HG03565 (cell line): Measurements from ENCODE around the gene RAP2C.
"Not testable (repeated sequence)": the region's sequence is repeated elsewhere in the genome, so short reads cannot be mapped to it uniquely, and the experiment has no call there.

Source experiments
- ATAC-seq: cut with Tn5 transposase; IDR thresholded peaks from one replicate; pipeline ENCODE4 v1.9.1; 2021; ENCODE audit warnings: mild to moderate bottlenecking, moderate library complexity; ENCODE audit not compliant: unreplicated experiment

The RAP2C gene

GRCh38 chrX:132200976-132201375, 18.3 kb downstream of the RAP2C start:
- ATAC-seq = no peak

- no peak for ATAC-seq
Observed at GRCh38 chrX:132199941-132200340, 19.3 kb downstream of the RAP2C start.

DNA sequence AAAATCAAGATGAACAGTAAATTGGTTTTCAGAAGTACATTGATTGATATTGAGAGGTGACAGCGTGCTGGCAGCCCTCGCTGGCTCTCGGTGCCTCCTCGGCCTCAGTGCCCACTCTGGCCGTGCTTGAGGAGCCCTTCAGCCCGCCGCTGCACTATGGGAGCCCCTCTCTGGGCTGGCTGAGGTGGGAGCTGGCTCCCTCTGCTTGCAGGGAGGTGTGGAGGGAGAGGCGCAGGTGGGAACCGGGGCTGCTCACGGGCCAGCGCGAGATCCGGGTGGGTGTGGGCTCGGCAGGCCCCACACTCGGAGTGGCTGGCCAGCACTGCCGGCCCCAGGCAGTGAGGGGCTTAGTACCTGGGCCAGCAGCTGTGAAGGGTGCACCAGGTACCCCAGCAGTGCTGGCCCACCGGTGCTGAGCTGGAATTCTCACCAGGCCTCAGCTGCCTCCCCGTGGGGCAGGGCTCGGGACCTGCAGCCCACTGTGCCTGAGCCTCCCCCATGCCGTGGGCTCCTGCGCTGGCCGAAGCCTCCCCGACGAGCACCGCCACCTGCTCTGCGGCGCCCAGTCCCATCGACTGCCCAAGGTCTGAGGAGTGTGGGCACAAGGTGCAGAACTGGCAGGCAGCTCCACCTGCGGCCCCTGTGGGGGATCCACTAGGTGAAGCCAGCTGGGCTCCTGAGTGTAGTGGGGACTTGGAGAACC, 25.2 kb downstream of the RAP2C start:
- no peak for ATAC-seq

DNA sequence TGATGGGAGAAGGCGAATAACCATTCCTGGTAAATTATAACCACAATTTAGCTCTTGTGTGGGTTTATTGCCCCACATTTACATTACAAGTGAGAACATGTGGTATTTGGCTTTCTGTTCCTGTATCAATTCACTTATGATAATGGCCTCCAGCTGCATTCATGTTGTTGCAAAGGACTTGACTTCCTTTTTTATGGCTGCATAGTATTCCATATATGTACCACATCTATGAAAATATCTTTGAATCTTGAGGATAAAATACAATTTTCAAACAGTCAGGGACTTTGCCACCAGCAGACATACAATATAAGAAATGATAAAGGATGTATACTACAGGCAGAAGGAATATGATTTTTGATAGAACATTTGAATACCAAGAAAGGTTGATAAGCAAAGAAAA, 27.3 kb downstream of the RAP2C start:
- no peak for ATAC-seq

GRCh38 chrX:132188175-132188574, 31.1 kb downstream of the RAP2C start:
- ATAC-seq = no peak

- ATAC-seq = no peak
Observed at GRCh38 chrX:132187451-132187850, 31.8 kb downstream of the RAP2C start.

GRCh38 chrX:132184871-132185270, 34.4 kb downstream of the RAP2C start:
- ATAC-seq = no peak

DNA sequence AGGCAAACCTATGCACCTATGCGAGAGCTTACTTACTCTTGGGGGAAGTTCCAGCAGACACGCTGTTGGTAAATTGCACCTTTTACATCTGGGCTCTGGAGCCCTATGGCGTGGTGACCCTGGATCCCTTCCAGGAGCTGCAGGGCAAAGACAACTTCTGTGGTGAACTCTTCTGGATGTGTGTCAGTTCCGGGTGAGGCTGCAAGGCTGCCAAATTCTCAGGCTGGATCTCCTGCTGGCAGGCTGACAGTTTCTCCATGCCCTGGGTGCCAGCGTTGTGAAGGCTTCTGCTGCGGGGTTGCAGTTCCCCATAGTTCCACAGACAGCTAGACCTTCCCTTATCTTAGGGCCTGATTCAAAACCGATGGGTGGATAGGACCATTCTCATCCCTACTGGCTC, 37.9 kb downstream of the RAP2C start:
- ATAC-seq = no peak

- no peak for ATAC-seq
Observed at GRCh38 chrX:132180929-132181328, 38.3 kb downstream of the RAP2C start.

DNA sequence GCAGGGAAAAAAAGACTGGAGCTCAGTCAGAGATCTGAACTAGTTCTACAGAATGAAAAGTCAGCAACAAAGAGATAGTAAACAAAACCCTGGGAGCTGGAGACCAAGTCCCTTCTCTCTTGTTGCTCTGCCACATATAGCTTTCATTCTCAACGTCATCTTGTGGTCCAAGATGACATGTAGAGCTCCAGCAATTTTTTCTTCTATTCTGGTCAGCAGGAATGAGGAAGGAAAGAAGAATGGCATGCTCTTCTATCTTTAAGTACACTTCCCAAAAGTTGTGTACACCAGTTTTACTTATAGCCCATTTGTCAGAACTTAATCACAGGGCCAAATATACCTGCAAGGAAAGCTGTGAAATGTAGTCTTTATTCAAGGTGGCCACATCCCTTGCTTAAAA, 45.6 kb downstream of the RAP2C start:
- no peak for ATAC-seq

DNA sequence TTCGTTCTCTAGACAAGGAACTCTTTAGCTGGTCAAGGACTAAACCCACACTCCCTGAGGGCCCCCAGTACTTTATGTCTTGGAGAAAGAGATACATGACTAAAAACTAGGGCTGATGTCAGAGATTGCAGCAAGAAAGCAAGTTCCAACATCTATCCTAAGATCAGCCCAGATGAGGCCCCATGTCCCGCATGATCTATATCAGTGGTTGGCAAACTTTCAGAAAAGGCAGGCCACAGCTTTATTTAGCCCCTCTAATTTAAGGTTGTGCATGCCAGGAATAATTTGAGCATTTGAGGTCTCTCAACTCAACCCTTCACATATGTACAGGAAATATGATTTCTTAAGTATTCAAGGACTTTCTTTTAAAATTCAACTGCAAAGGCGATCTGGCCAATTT, 47.4 kb downstream of the RAP2C start:
- no peak for ATAC-seq

DNA sequence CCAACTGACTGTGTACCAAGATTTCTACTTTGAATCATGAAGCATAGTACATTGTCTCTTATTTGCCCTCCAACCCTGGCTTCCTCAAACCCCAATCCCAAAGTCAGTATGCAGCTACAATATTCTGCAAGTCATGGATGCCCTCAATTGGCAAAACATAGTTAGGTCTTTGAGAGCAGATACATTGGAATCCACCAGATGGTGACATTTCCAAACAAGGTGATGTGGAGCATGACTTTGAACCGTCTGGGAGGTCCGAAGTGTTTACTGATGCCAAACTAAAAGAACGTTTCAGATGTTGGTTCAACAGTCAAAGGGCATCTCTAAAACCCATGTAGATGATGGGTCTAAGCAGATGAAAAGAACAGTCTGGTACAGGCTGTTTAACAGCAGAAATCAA, 47.8 kb downstream of the RAP2C start:
- no peak for ATAC-seq

GRCh38 chrX:132169554-132169953, 49.7 kb downstream of the RAP2C start:
- ATAC-seq = no peak

- ATAC-seq = no peak
Observed at GRCh38 chrX:132165651-132166050, 53.6 kb downstream of the RAP2C start.

DNA sequence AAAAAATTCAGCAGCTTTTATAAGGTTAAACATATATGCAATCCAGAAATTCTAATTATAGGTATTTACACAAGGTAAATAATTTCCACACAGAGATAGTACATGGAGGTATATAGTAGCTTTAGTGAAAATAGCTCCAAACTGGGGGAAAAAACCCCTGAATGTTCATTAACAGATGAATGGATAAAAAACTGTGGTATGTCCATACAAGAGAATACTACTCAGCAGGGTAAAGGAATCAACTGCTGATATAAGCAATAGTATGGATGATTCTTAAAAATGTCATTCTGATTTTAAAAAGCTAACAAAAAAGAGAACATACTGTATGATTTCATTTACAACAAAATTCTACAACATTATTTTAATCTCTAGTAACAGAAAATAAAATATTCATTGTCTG, 54.2 kb downstream of the RAP2C start:
- no peak for ATAC-seq

GRCh38 chrX:132163094-132163493, 56.2 kb downstream of the RAP2C start:
- ATAC-seq = not testable (repeated sequence)

DNA sequence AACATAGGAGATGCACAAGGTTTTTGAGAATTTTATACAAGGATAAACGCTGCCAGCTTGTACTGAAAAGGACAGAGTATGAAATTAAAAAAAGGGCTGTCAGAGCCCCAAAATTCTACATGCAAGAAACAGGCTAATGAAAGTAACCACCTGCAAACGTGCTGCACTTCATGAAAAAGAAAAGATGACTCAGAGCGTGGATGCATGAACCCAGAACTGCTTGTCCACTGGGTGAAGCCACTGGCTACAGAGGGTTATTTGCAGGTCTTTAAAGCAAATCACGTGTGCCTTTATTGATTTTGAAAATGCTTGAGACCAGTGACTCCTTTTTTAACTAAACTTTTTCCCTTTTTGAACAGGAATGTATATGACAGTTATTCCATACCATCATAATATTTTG, 66.1 kb downstream of the RAP2C start:
- no peak for ATAC-seq
